Muscle of back (tissue), 11 donors: ENCODE measurements around the gene CFAP77. TPM values are rescaled to one million over a fixed set of nuclear protein-coding genes. Genes with fewer than 3 reads are reported as not detected.

Experiments
- DNase-seq, 3 donors: peaks; one replicate each; pipeline versions ENCODE4 v3.0.0 to v3.0.0-alpha.2; 2013
- polyA plus RNA-seq, 10 donors: library from polyadenylated mRNA; unstranded; fragments of 120-200 nt; gene quantifications; one replicate each; pipeline ENCODE4 v1.2.1, GENCODE V29; 2013; ENCODE audit not compliant: insufficient read length in 10 of 10

Gene CFAP77
- polyA plus RNA-seq, 10 donors, result 0.09 TPM; not detected in 9

- DNase-seq, result no peak
Measured at GRCh38 chr9:132447902-132448301, 37.9 kb downstream of the CFAP77 start.

GRCh38 chr9:132451276-132451675, 41.3 kb downstream of the CFAP77 start:
- DNase-seq, result no peak

- DNase-seq, result no peak
Measured at GRCh38 chr9:132456241-132456640, 46.2 kb downstream of the CFAP77 start.

GRCh38 chr9:132457504-132458236, 47.7 kb downstream of the CFAP77 start:
- DNase-seq, result peak in 1 of 3 donors; percentile 23

GRCh38 chr9:132458432-132458831, 48.4 kb downstream of the CFAP77 start:
- DNase-seq, result no peak

- no peak for DNase-seq
Measured at GRCh38 chr9:132459661-132460060, 49.6 kb downstream of the CFAP77 start.

- no peak for DNase-seq
Measured at GRCh38 chr9:132460240-132460639, 50.2 kb downstream of the CFAP77 start.

- no peak for DNase-seq
Measured at GRCh38 chr9:132461281-132461896, 51.4 kb downstream of the CFAP77 start.

GRCh38 chr9:132461971-132462370, 52.0 kb downstream of the CFAP77 start:
- DNase-seq, result peak in 1 of 3 donors; percentile 16

- no peak for DNase-seq
Measured at GRCh38 chr9:132464547-132464946, 54.5 kb downstream of the CFAP77 start.

GRCh38 chr9:132465131-132465635, 55.2 kb downstream of the CFAP77 start:
- no peak for DNase-seq

- no peak for DNase-seq
Measured at GRCh38 chr9:132472199-132472598, 62.2 kb downstream of the CFAP77 start.

- DNase-seq, result no peak
Measured at GRCh38 chr9:132472599-132472998, 62.6 kb downstream of the CFAP77 start.

- DNase-seq, result no peak
Measured at GRCh38 chr9:132474253-132474652, 64.2 kb downstream of the CFAP77 start.

GRCh38 chr9:132478353-132479050, 68.5 kb downstream of the CFAP77 start:
- DNase-seq, result no peak

GRCh38 chr9:132479733-132480132, 69.7 kb downstream of the CFAP77 start:
- no peak for DNase-seq

- no peak for DNase-seq
Measured at GRCh38 chr9:132481053-132481849, 71.2 kb downstream of the CFAP77 start.

- no peak for DNase-seq
Measured at GRCh38 chr9:132482196-132482813, 72.3 kb downstream of the CFAP77 start.

- DNase-seq, result no peak
Measured at GRCh38 chr9:132485393-132485792, 75.4 kb downstream of the CFAP77 start.

GRCh38 chr9:132486706-132487350, 76.8 kb downstream of the CFAP77 start:
- no peak for DNase-seq

- no peak for DNase-seq
Measured at GRCh38 chr9:132487351-132487791, 77.4 kb downstream of the CFAP77 start.
